H1 (cell line): ENCODE data around the gene POGZ.

Source experiments
- ATF2 ChIP-seq: IDR thresholded peaks from 2 replicates; pipeline ENCODE4 v1.6.1; 2012; ENCODE audit warnings: low read length, inconsistent platforms
- CBX5 ChIP-seq: fragments of 300-800, 300-1000 bp; sonication (generic); IDR thresholded peaks from 2 replicates; pipeline ENCODE4 v1.7.1; 2016; ENCODE audit warnings: antibody characterized with exemption, low read length, low read depth
- CTCF ChIP-seq, 3 experiments: IDR thresholded peaks; 1 replicate in 2 of 3; 2 replicates in 1 of 3; pipeline versions ENCODE4 v1.5.1 to v1.6.1; 2011; ENCODE audit warnings: low read length in 3 of 3, mild to moderate bottlenecking in 3 of 3, inconsistent platforms in 2 of 3, low read depth in 1 of 3, moderate library complexity in 1 of 3; ENCODE audit not compliant: insufficient read depth in 1 of 3; ENCODE audit errors: control extremely low read depth in 1 of 3
- EP300 ChIP-seq, 2 experiments: IDR thresholded peaks; 1 replicate in 1 of 2; 2 replicates in 1 of 2; pipeline ENCODE4 v1.6.1; 2011 to 2012; ENCODE audit warnings: low read depth in 2 of 2, low read length in 2 of 2, mild to moderate bottlenecking in 2 of 2, borderline replicate concordance in 1 of 2, inconsistent platforms in 1 of 2, moderate library complexity in 1 of 2
- EZH2 ChIP-seq: fragments of 200-600 bp; sonication (generic); IDR thresholded peaks from 2 replicates; pipeline ENCODE4 v1.7.1; 2012; ENCODE audit warnings: low read depth, mild to moderate bottlenecking, moderate library complexity, low read length, inconsistent platforms; ENCODE audit not compliant: severe bottlenecking
- KDM1A ChIP-seq: fragments of 200-600, 300-600 bp; sonication (generic); IDR thresholded peaks from 2 replicates; pipeline ENCODE4 v1.7.1; 2016; ENCODE audit warnings: mild to moderate bottlenecking, low read length, borderline replicate concordance
- MAX ChIP-seq: IDR thresholded peaks from 2 replicates; pipeline ENCODE4 v1.6.1; 2012; ENCODE audit warnings: inconsistent platforms
- POLR2A ChIP-seq, 2 experiments: IDR thresholded peaks; 1 replicate in 1 of 2; 2 replicates in 1 of 2; pipeline ENCODE4 v1.6.1; 2011; ENCODE audit warnings: low read depth in 2 of 2, low read length in 2 of 2, mild to moderate bottlenecking in 2 of 2; ENCODE audit errors: control extremely low read depth in 1 of 2
- POLR2AphosphoS5 ChIP-seq: IDR thresholded peaks from 2 replicates; pipeline ENCODE4 v1.6.1; 2011; ENCODE audit warnings: low read depth, low read length
- TCF12 ChIP-seq: IDR thresholded peaks from 2 replicates; pipeline ENCODE4 v1.6.1; 2011; ENCODE audit warnings: low read depth, mild to moderate bottlenecking, low read length
- TEAD4 ChIP-seq: IDR thresholded peaks from 2 replicates; pipeline ENCODE4 v1.6.1; 2012; ENCODE audit warnings: low read depth, low read length, inconsistent platforms, mixed read lengths

GRCh38 chr1:151371370-151372057 is 87.8 kb downstream of the POGZ start:
- TF ChIP-seq EZH2 (no peak), CTCF (IDR thresholded peaks at IDR 0.05; ENCODE audit: control extremely low read depth in 1 of 3, insufficient read depth in 1 of 3, low read depth in 1 of 3, low read length in 3 of 3) (no peak), POLR2A (IDR thresholded peaks at IDR 0.05; ENCODE audit: control extremely low read depth in 1 of 2, low read depth in 2 of 2, low read length in 2 of 2) (no peak), MAX (no peak), ATF2 (no peak), CBX5 (no peak), TEAD4 (no peak), EP300 (IDR thresholded peaks at IDR 0.05; ENCODE audit: borderline replicate concordance in 1 of 2, low read depth in 2 of 2, low read length in 2 of 2) (no peak), TCF12 (no peak), POLR2AphosphoS5 (no peak), KDM1A (no peak)
